ENCODE measurements around the gene BTRC. TPM values are rescaled to one million over a fixed set of nuclear protein-coding genes. Genes with fewer than 3 reads are reported as not detected.
A peak's percentile ranks its signal among the peaks of the same experiment; 100 is the strongest.

The BTRC gene
- total RNA-seq (2021) (20.6 to 22.4 TPM (median 22.2 TPM) in 3 replicates), Bru-seq, nascent RNA (percentile 64 among the genes with signal in this experiment)
- long read RNA-seq, experiment 1, full-length matches to known transcripts = 104 of 143 reads
- long read RNA-seq, experiment 1, partial matches to known transcripts = 10 of 143 reads
- long read RNA-seq, experiment 1, other reads (novel, unspliced or antisense) = 29 of 143 reads
- long read RNA-seq, experiment 2, full-length matches to known transcripts = 4 of 27 reads
- long read RNA-seq, experiment 2, partial matches to known transcripts = 5 of 27 reads
- long read RNA-seq, experiment 2, other reads (novel, unspliced or antisense) = 18 of 27 reads
- long read RNA-seq, experiment 3, full-length matches to known transcripts = 19 of 31 reads
- long read RNA-seq, experiment 3, partial matches to known transcripts = 2 of 31 reads
- long read RNA-seq, experiment 3, other reads (novel, unspliced or antisense) = 10 of 31 reads

GRCh38 chr10:101353692-101354327 lies at the start of gene BTRC:
TSS of gene BTRC (plus strand) at chr10:101354165. CDS start at chr10:101354181, 16 bp downstream.
- ATAC-seq = peak; percentile 96
- DNase-seq (ENCODE audit: low spot score) = peak; percentile 97
- ChIA-PET CTCF (interaction anchor here (0.9 to 1.8 kb wide), 11 partner anchors 12 to 113 kb away, joined by 3 to 11 read pairs (median 5); no protein-coding TSS in a partner anchor), POLR2A (no interaction called here)
- H3K36me3 Mint-ChIP-seq = no peaks in the 10 kb centered on the region
- peaks cover 8% of the 10 kb centered on the region for H3K27me3 Mint-ChIP-seq (ENCODE audit: low read depth)
- H3K9me3 Mint-ChIP-seq = no peaks in the 10 kb centered on the region
- TF ChIP-seq CREM (CRISPR knock-in tag; IDR thresholded peaks at IDR 0.05) (peak; percentile 70), GABPB1 (CRISPR knock-in tag; IDR thresholded peaks at IDR 0.05) (peak; percentile 60), ZBTB21 (CRISPR knock-in tag; IDR thresholded peaks at IDR 0.05; ENCODE audit: borderline replicate concordance) (no peak), NFE2L1 (CRISPR knock-in tag; IDR thresholded peaks at IDR 0.05) (no peak), IRF2 (CRISPR knock-in tag; IDR thresholded peaks at IDR 0.05; ENCODE audit: borderline replicate concordance, low read depth) (no peak), E2F5 (CRISPR knock-in tag; IDR thresholded peaks at IDR 0.05) (peak; percentile 25; the same call in 1 of the 2 replicates), SP1 (CRISPR knock-in tag; conservative IDR thresholded peaks at IDR 0.05) (peak; percentile 74; the same call in 1 of the 2 replicates), MYBL2 (CRISPR knock-in tag; IDR thresholded peaks at IDR 0.05) (peak; percentile 42; the same call in 1 of the 2 replicates), FOXK1 (CRISPR knock-in tag; IDR thresholded peaks at IDR 0.05) (peak; percentile 39; the same call in 1 of the 2 replicates), HMGXB4 (CRISPR knock-in tag; IDR thresholded peaks at IDR 0.05) (peak; percentile 63; the same call in 1 of the 2 replicates), KAT7 (CRISPR knock-in tag; IDR thresholded peaks at IDR 0.05; ENCODE audit: borderline replicate concordance) (0 out of 2 replicates have a peak, but pooled peaks have one; percentile 57), NFYB (CRISPR knock-in tag; conservative IDR thresholded peaks at IDR 0.05; ENCODE audit: low read depth) (peak; percentile 28; the same call in 1 of the 2 replicates), NFATC4 (CRISPR knock-in tag; IDR thresholded peaks at IDR 0.05) (peak; percentile 52; the same call in 1 of the 2 replicates), ELF4 (CRISPR knock-in tag; IDR thresholded peaks at IDR 0.05; ENCODE audit: low read depth) (no peak), ZNF121 (CRISPR knock-in tag; IDR thresholded peaks at IDR 0.05) (peak; percentile 100), JUN (CRISPR knock-in tag; IDR thresholded peaks at IDR 0.05) (no peak), HMGA2 (CRISPR knock-in tag; IDR thresholded peaks at IDR 0.05) (no peak), ZNF532 (CRISPR knock-in tag; IDR thresholded peaks at IDR 0.05; ENCODE audit: borderline replicate concordance) (0 out of 2 replicates have a peak, but pooled peaks have one; percentile 38), FOXP1 (CRISPR knock-in tag; IDR thresholded peaks at IDR 0.05; ENCODE audit: borderline replicate concordance) (peak; percentile 90), ETV6 (CRISPR knock-in tag; IDR thresholded peaks at IDR 0.05) (peak; percentile 21; the same call in 1 of the 2 replicates), USF2 (CRISPR knock-in tag; IDR thresholded peaks at IDR 0.05) (peak; percentile 29)
- H3K27ac Mint-ChIP-seq = peak within 1 kb of the TSS; percentile 97
- peaks cover 12% of the 10 kb centered on the region for H3K4me1 Mint-ChIP-seq
- H3K4me3 Mint-ChIP-seq = peak within 1 kb of the TSS; percentile 98
